ENCODE data around the gene ELOVL6. TPM values are rescaled to one million over a fixed set of nuclear protein-coding genes. Genes with fewer than 3 reads are reported as not detected.

ELOVL6 gene
- total and polyA plus RNA-seq, 9 of the 15 experiments (the other 6 are each of a cell fraction or from before 2014, with no cell fraction given) = 18.3 to 82.6 (median 46.0) TPM

- peak in 1 of 2 experiments; percentile 16; a peak in 1 of 4 replicates for TF ChIP-seq KDM1A (IDR thresholded peaks at IDR 0.05)
- TF ChIP-seq CBX1 (IDR thresholded peaks at IDR 0.05; ENCODE audit: low read depth) = no peak
- TF ChIP-seq ZBTB17 (CRISPR knock-in tag; IDR thresholded peaks at IDR 0.05) = no peak
- TF ChIP-seq ZNF347 (CRISPR knock-in tag; IDR thresholded peaks at IDR 0.05; ENCODE audit: low read depth) = no peak
- TF ChIP-seq SPI1 (IDR thresholded peaks at IDR 0.05; ENCODE audit: borderline replicate concordance, low read depth, low read length) = peak; percentile 73; the same call in 1 of the 2 replicates
- peak; percentile 72 for TF ChIP-seq SOX6 (IDR thresholded peaks at IDR 0.05)
- TF ChIP-seq PKNOX1 (IDR thresholded peaks at IDR 0.05) = 0 out of 2 replicates have a peak, but pooled peaks have one; percentile 20
These were observed 14.2 kb downstream of the ELOVL6 start (continued) for GRCh38 chr4:110184140-110184790.

GRCh38 chr4:110183643-110184042, 14.8 kb downstream of the ELOVL6 start:
- H3K4me1 ChIP-seq (replicated peaks in 1 of 2; ENCODE audit: control insufficient read depth in 2 of 2, insufficient read depth in 2 of 2, low read length in 2 of 2) = peaks cover 3 to 24% of the 10 kb centered on the region in 2 experiments; a peak in 4 of 5 replicates
- no peak for FAIRE-seq
- DNase-seq (ENCODE audit: extremely low read depth in 1 of 4, low spot score in 3 of 4) = no peak
- H3K4me3 ChIP-seq = no peak overlapping the region
- POLR2A ChIA-PET = interaction anchor here (0.6 to 3.0 kb wide), 4 partner anchors 10 to 53 kb away, joined by 3 to 17 read pairs (median 3); no protein-coding TSS in a partner anchor
- no TSS peak for BruUV-seq (replicated peaks)
- in situ Hi-C loops (cut with MboI) = no loop called here
- H3K4me2 ChIP-seq (ENCODE audit: insufficient read depth, low read length) = no peak overlapping the region
- H3K27me3 ChIP-seq (ENCODE audit: control insufficient read depth in 2 of 2, insufficient read depth in 2 of 2, low read length in 2 of 2) = no peaks in the 10 kb centered on the region
- H3K9me1 ChIP-seq (ENCODE audit: control insufficient read depth, insufficient read depth, low read length) = no peaks in the 10 kb centered on the region
- no peak overlapping the region for H3K27ac ChIP-seq (ENCODE audit: extremely low read depth, low read depth, low read length)
- intact Hi-C loops (cut with micrococcal nuclease) = loop anchor here (1.0 kb wide), 1 partner anchor 10 kb away; no protein-coding TSS in a partner anchor
- peak; percentile 16; the same call in 2 of the 3 replicates for ATAC-seq
- H4K20me1 ChIP-seq (replicated peaks; ENCODE audit: control insufficient read depth, insufficient read depth, low read length) = peaks cover 6% of the 10 kb centered on the region; the same call in 1 of the 2 replicates
- no peak overlapping the region for H3K9ac ChIP-seq (ENCODE audit: insufficient read depth in 1 of 2, low read depth in 2 of 2, low read length in 2 of 2)
- CTCF ChIA-PET (ENCODE audit: low intra/inter-chr PET ratio) = no interaction called here
- H2AFZ ChIP-seq (ENCODE audit: low read depth, low read length) = no peak overlapping the region
- whole genome bisulfite sequencing (ENCODE audit: insufficient coverage, low coverage, missing lambda C conversion rate) = 33% methylated on average over 5 of the region's 5 CpGs
- H3K79me2 ChIP-seq (ENCODE audit: control insufficient read depth, insufficient read depth, low read length) = peaks cover 59% of the 10 kb centered on the region
- H3K9me3 ChIP-seq (replicated peaks; ENCODE audit: control insufficient read depth, insufficient read depth, low read depth, low read length) = no peaks in the 10 kb centered on the region
- peaks cover 79% of the 10 kb centered on the region for H3K36me3 ChIP-seq (ENCODE audit: control insufficient read depth, insufficient read depth, low read length)
- TF ChIP-seq KAT7 (CRISPR knock-in tag; IDR thresholded peaks at IDR 0.05; ENCODE audit: borderline replicate concordance) (no peak), PRMT5 (CRISPR knock-in tag; IDR thresholded peaks at IDR 0.05) (no peak), ZNF277 (CRISPR knock-in tag; IDR thresholded peaks at IDR 0.05; ENCODE audit: borderline replicate concordance) (no peak), NCOA4 (IDR thresholded peaks at IDR 0.05; ENCODE audit: partially characterized antibody) (no peak), PHF8 (IDR thresholded peaks at IDR 0.05; ENCODE audit: borderline replicate concordance, low read length) (no peak), THRA (IDR thresholded peaks at IDR 0.05) (no peak), DACH1 (IDR thresholded peaks at IDR 0.05; ENCODE audit: partially characterized antibody) (no peak), FIP1L1 (IDR thresholded peaks at IDR 0.05; ENCODE audit: low read depth, low read length, poor library complexity, severe bottlenecking) (no peak), ELK1 (CRISPR knock-in tag; IDR thresholded peaks at IDR 0.05) (no peak), SOX6 (IDR thresholded peaks at IDR 0.05) (no peak)
